HepG2 (cell line): Measurements from ENCODE around the gene SYN1. TPM values are rescaled to one million over a fixed set of nuclear protein-coding genes. Genes with fewer than 3 reads are reported as not detected.

Experiments used
- ATAC-seq: fragments of 200-7000 bp; cut with Tn5 transposase; 3 replicates; pipeline ENCODE4 v1.9.1; 2020; ENCODE audit warnings: mild to moderate bottlenecking, moderate library complexity
- BruUV-seq: library from RNA; stranded (reverse); fragments of 400-500 nt; replicated peaks from 2 replicates; lab custom pipeline; 2021; lab: Mats Ljungman, UMichigan
- CTCF ChIA-PET: fragments of 300-600 bp; formaldehyde crosslinking; extraction: SDS; loops from one replicate; lab custom pipeline; 2021; ENCODE audit warnings: low total read pairs, inconsistent platforms, low intra/inter-chr PET ratio; lab: Yijun Ruan, JAX
- POLR2A ChIA-PET: fragments of 350-600 bp; sonication (Branson Sonifier 250); formaldehyde crosslinking; loops from one replicate; lab custom pipeline; 2020; ENCODE audit warnings: antibody characterized with exemption, inconsistent platforms; lab: Yijun Ruan, JAX
- DNase-seq: peaks from one replicate; pipeline ENCODE4 v3.0.0-alpha.2; 2015; ENCODE audit warnings: low spot score
- FAIRE-seq: peaks from 3 replicates; lab custom pipeline; 2011; peaks lifted over from hg19 to GRCh38; lab: Jason Lieb, UNC
- H2AFZ ChIP-seq: one replicate; pipeline ENCODE4 v1.6.1; 2011; ENCODE audit warnings: low read length, inconsistent platforms
- H3K27ac ChIP-seq: fragments of 300-600 bp; 3 replicates; pipeline ENCODE4 v1.8.0; 2011; ENCODE audit warnings: mixed run types, mild to moderate bottlenecking, mixed read lengths, low read length, inconsistent platforms; ENCODE audit not compliant: insufficient read depth; ENCODE audit errors: extremely low read length
- H3K27me3 ChIP-seq, 2 experiments: fragments of 200-600 bp in 1 of 2; 2 replicates in 1 of 2; 3 replicates in 1 of 2; pipeline versions ENCODE4 v1.6.0 to v1.8.0; 2011; ENCODE audit warnings: low read length in 2 of 2, mild to moderate bottlenecking in 2 of 2, moderate library complexity in 2 of 2, inconsistent platforms in 1 of 2; ENCODE audit not compliant: insufficient read depth in 2 of 2, control insufficient read depth in 1 of 2
- H3K36me3 ChIP-seq, 2 experiments: fragments of 200-600 bp in 1 of 2; replicated peaks in 1 of 2; 2 replicates in 1 of 2; 3 replicates in 1 of 2; pipeline versions ENCODE4 v1.5.1 to v1.8.0; 2011; ENCODE audit warnings: low read length in 2 of 2, inconsistent platforms in 1 of 2; ENCODE audit not compliant: insufficient read depth in 2 of 2, control insufficient read depth in 1 of 2
- H3K4me1 ChIP-seq: 2 replicates; pipeline ENCODE4 v1.5.1; 2012; ENCODE audit warnings: low read length, inconsistent platforms; ENCODE audit not compliant: insufficient read depth
- H3K4me2 ChIP-seq: 2 replicates; pipeline ENCODE4 v1.6.0; 2011; ENCODE audit warnings: low read depth, low read length, inconsistent platforms
- H3K4me3 ChIP-seq, 3 experiments: fragments of 200-600 bp in 1 of 3; sonication (generic), shearing (Covaris generic) in 1 of 3; replicated peaks in 1 of 3; 2 replicates each; pipeline ENCODE4 v1.5.1; 2011 to 2016; ENCODE audit warnings: low read length in 3 of 3, inconsistent platforms in 2 of 3, low read depth in 2 of 3, mild to moderate bottlenecking in 2 of 3, control low read depth in 1 of 3, mixed read lengths in 1 of 3; ENCODE audit not compliant: insufficient read depth in 1 of 3
- H3K79me2 ChIP-seq: one replicate; pipeline ENCODE4 v1.6.1; 2011; ENCODE audit warnings: low read length, inconsistent platforms; ENCODE audit not compliant: insufficient read depth
- H3K9ac ChIP-seq: 2 replicates; pipeline ENCODE4 v1.6.0; 2011; ENCODE audit warnings: mild to moderate bottlenecking, low read depth, low read length, inconsistent platforms; ENCODE audit not compliant: insufficient read depth
- H3K9me3 ChIP-seq: 2 replicates; pipeline ENCODE4 v1.5.1; 2012; ENCODE audit warnings: mild to moderate bottlenecking, low read length
- H4K20me1 ChIP-seq: 2 replicates; pipeline ENCODE4 v1.6.0; 2011; ENCODE audit warnings: inconsistent platforms, mild to moderate bottlenecking, low read length, moderate library complexity; ENCODE audit not compliant: insufficient read depth
- ASH2L ChIP-seq: fragments of 300-600, 200-600 bp; sonication (generic); IDR thresholded peaks from 2 replicates; pipeline ENCODE4 v1.7.0; 2017; ENCODE audit warnings: low read depth, mild to moderate bottlenecking, moderate library complexity, mixed read lengths, low read length; ENCODE audit not compliant: insufficient read length
- ATF1 ChIP-seq: IDR thresholded peaks from 2 replicates; pipeline ENCODE4 v1.6.1; 2016; ENCODE audit warnings: mild to moderate bottlenecking, control low read depth
- BCL6 ChIP-seq: IDR thresholded peaks from 2 replicates; pipeline ENCODE4 v1.6.1; 2016; ENCODE audit warnings: missing genetic modification reagents, missing compliant biosample characterization
- CHD4 ChIP-seq: fragments of 200-600 bp; sonication (generic); IDR thresholded peaks from 2 replicates; pipeline ENCODE4 v1.7.0; 2017; ENCODE audit warnings: mild to moderate bottlenecking, low read length, borderline replicate concordance
- HOXA5 ChIP-seq: sonication (generic); formaldehyde crosslinking; IDR thresholded peaks from 2 replicates; pipeline ENCODE4 v1.4.0; 2020; ENCODE audit warnings: missing genetic modification reagents
- MLLT10 ChIP-seq: sonication (generic); formaldehyde crosslinking; IDR thresholded peaks from 2 replicates; pipeline ENCODE4 v1.4.0; 2020; ENCODE audit warnings: missing genetic modification reagents
- MXI1 ChIP-seq: IDR thresholded peaks from 3 replicates; pipeline ENCODE4 v1.6.1; 2012; ENCODE audit warnings: low read depth, low read length, inconsistent platforms, borderline replicate concordance
- NFATC3 ChIP-seq: sonication (generic); formaldehyde crosslinking; IDR thresholded peaks from 2 replicates; pipeline ENCODE4 v1.5.1; 2020; ENCODE audit warnings: mild to moderate bottlenecking, missing genetic modification reagents
- RERE ChIP-seq: IDR thresholded peaks from 2 replicates; pipeline ENCODE4 v1.6.1; 2016; ENCODE audit warnings: low read depth, missing genetic modification reagents, missing compliant biosample characterization
- U2AF1 ChIP-seq: fragments of 200-400 bp; formaldehyde crosslinking; optimal IDR thresholded peaks from 2 replicates; pipeline ENCODE3; 2017; ENCODE audit warnings: mild to moderate bottlenecking, low read depth, low read length
- ZFP82 ChIP-seq: sonication (generic); formaldehyde crosslinking; IDR thresholded peaks from 2 replicates; pipeline ENCODE4 v1.5.1; 2020; ENCODE audit warnings: mild to moderate bottlenecking, missing genetic modification reagents, borderline replicate concordance
- ZNF124 ChIP-seq: sonication (generic); formaldehyde crosslinking; IDR thresholded peaks from 2 replicates; pipeline ENCODE4 v1.4.0; 2020; ENCODE audit warnings: missing genetic modification reagents
- ZNF282 ChIP-seq: fragments of 450-650 bp; IDR thresholded peaks from 2 replicates; pipeline ENCODE4 v1.6.1; 2018; ENCODE audit not compliant: partially characterized antibody
- ZNF362 ChIP-seq: sonication (generic); formaldehyde crosslinking; IDR thresholded peaks from 2 replicates; pipeline ENCODE4 v1.4.0; 2020; ENCODE audit warnings: missing genetic modification reagents, mild to moderate bottlenecking, borderline replicate concordance
- ZNF720 ChIP-seq: sonication (generic); formaldehyde crosslinking; IDR thresholded peaks from 2 replicates; pipeline ENCODE4 v1.4.0; 2020; ENCODE audit warnings: missing genetic modification reagents
- ZNF878 ChIP-seq: sonication (generic); formaldehyde crosslinking; IDR thresholded peaks from 2 replicates; pipeline ENCODE4 v1.8.1; 2023; ENCODE audit warnings: mild to moderate bottlenecking, missing genetic modification reagents, moderate library complexity
- WGBS: methylation state at CpG from one replicate; pipeline ENCODE4 v1.1.6; 2017; ENCODE audit warnings: low lambda C conversion rate; 5-methylcytosine and 5-hydroxymethylcytosine counted together
- in situ Hi-C: cut with HindIII; loops from 2 replicates; pipeline ENCODE4 v1.10.0; 2017; ENCODE audit warnings: low pct_unique_long_range_greater_than_20kb; ENCODE audit not compliant: extremely low pct_ligation_motif_present
- intact Hi-C: fragments of 100-400 bp; cut with micrococcal nuclease; formaldehyde crosslinking; loops from one replicate; pipeline ENCODE4 v1.10.0; 2022; ENCODE audit not compliant: unreplicated experiment
- polyA plus RNA-seq, 8 experiments: library from polyadenylated mRNA; depleted of rRNA in 3 of 8; stranded (reverse) in 7 of 8; unstranded in 1 of 8; fragments of >200 nt; fragmentation: Illumina TruSeq in 4 of 8; extraction: Trizol in 4 of 8; gene quantifications; 2 replicates each; pipeline versions ENCODE4 v1.2.1 to v1.2.3, GENCODE V29; 2011 to 2016; ENCODE audit warnings: low read depth in 4 of 8, missing spikeins in 1 of 8, mixed read lengths in 1 of 8; ENCODE audit not compliant: insufficient read depth in 1 of 8
- total RNA-seq, 5 experiments: library from RNA; depleted of rRNA; stranded (reverse); fragments of >200 nt; fragmentation: Illumina TruSeq; extraction: Trizol; gene quantifications; 2 replicates each; pipeline ENCODE4 v1.2.3, GENCODE V29; 2016; ENCODE audit warnings: low read depth in 1 of 5
- TF ChIP-seq, protein P1 (sequence below): IDR thresholded peaks from 2 replicates; pipeline ENCODE4 v1.6.1; 2012; ENCODE audit warnings: inconsistent platforms

The SYN1 gene
- total and polyA plus RNA-seq, 2 of the 13 experiments (the other 11 are each of a cell fraction or from before 2014, with no cell fraction given), result not detected

GRCh38 chrX:47658684-47659420 lies 39.2 kb upstream of the SYN1 start, which contains the start of gene UXT (continued):
- TF ChIP-seq RERE (CRISPR knock-in tag), result no peak
- TF ChIP-seq, protein P1, sequence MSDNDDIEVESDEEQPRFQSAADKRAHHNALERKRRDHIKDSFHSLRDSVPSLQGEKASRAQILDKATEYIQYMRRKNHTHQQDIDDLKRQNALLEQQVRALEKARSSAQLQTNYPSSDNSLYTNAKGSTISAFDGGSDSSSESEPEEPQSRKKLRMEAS, result peak; percentile 76

DNA sequence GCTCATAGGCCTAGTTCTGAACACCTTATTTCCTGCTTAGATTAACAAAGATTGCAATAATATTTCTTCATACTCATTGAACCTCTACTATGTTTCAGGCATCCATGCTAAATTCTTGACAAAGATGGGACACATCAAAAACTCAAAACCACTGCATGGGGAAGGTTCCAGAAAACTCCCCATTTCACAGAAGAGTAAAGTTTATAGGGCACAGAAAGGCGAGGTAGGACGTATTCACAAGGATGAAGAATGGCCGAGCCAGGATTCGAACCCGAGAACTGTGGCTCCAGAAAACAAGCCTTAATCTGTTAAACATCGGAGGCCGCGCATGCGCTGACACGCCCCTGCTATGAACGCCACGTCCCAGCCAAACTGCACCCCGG lies 38.6 kb upstream of the SYN1 start:
- Histone ChIP-seq H4K20me1 (no peaks in the 10 kb centered on the region), H3K4me3 (peak overlapping the region; percentile 66 to 75 (median 71)), H3K36me3 (peaks cover 6 to 18% of the 10 kb centered on the region in 2 experiments; a peak in 4 of 5 replicates), H3K9ac (peak overlapping the region; percentile 90), H3K79me2 (peaks cover 4% of the 10 kb centered on the region), H3K4me2 (peak overlapping the region; percentile 74), H3K4me1 (peaks cover 18% of the 10 kb centered on the region), H3K27ac (peak overlapping the region; percentile 97), H3K27me3 (no peaks in the 10 kb centered on the region), H3K9me3 (no peaks in the 10 kb centered on the region), H2AFZ (no peak overlapping the region)
- WGBS, result 0% methylated on average over 3 of the region's 13 CpGs
- DNase-seq, result no peak
- intact Hi-C loops (no loop called here), in situ Hi-C loops (no loop called here)
- TSS peak; percentile 67 for BruUV-seq
- no peak for ATAC-seq
- no peak for FAIRE-seq
- POLR2A ChIA-PET, result no interaction called here
- CTCF ChIA-PET, result no interaction called here
- TF ChIP-seq ZNF124, result no peak
- no peak for TF ChIP-seq ZNF282
- peak; percentile 9 for TF ChIP-seq ASH2L
- 0 out of 2 replicates have a peak, but pooled peaks have one; percentile 25 for TF ChIP-seq ZFP82 (CRISPR knock-in tag)
- no peak for TF ChIP-seq ZNF362 (CRISPR knock-in tag)
- TF ChIP-seq MLLT10 (CRISPR knock-in tag), result no peak
- TF ChIP-seq ATF1 (CRISPR knock-in tag), result no peak
- no peak for TF ChIP-seq ZNF720
- TF ChIP-seq CHD4, result peak; percentile 33; the same call in 1 of the 2 replicates
- no peak for TF ChIP-seq ZNF878
- TF ChIP-seq U2AF1, result no peak
- no peak for TF ChIP-seq NFATC3 (CRISPR knock-in tag)
- TF ChIP-seq MXI1, result no peak
- TF ChIP-seq HOXA5 (CRISPR knock-in tag), result no peak
- TF ChIP-seq BCL6 (CRISPR knock-in tag), result no peak
